ENCODE results near the gene LRGUK.

GRCh38 chr7:134114992-134115391, 12.1 kb upstream of the LRGUK start:
- TF ChIP-seq POLR2A (IDR thresholded peaks at IDR 0.05; ENCODE audit: low read depth, low read length) (no peak), POLR2AphosphoS5 (IDR thresholded peaks at IDR 0.05; ENCODE audit: low read depth, low read length) (no peak), TAF1 (IDR thresholded peaks at IDR 0.05; ENCODE audit: low read depth, low read length) (no peak), PAX5 (IDR thresholded peaks at IDR 0.05; ENCODE audit: insufficient read depth, low read length, severe bottlenecking) (no peak), SPI1 (IDR thresholded peaks at IDR 0.05; ENCODE audit: low read depth, low read length) (no peak), POU2F2 (IDR thresholded peaks at IDR 0.05; ENCODE audit: low read depth, low read length) (no peak)
